ENCODE data around the gene WDR74. TPM values are rescaled to one million over a fixed set of nuclear protein-coding genes. Genes with fewer than 3 reads are reported as not detected.

Gene WDR74
- total RNA-seq, 6 donors from 2014 or later = 31.5 to 56.6 (median 50.4) TPM

DNA sequence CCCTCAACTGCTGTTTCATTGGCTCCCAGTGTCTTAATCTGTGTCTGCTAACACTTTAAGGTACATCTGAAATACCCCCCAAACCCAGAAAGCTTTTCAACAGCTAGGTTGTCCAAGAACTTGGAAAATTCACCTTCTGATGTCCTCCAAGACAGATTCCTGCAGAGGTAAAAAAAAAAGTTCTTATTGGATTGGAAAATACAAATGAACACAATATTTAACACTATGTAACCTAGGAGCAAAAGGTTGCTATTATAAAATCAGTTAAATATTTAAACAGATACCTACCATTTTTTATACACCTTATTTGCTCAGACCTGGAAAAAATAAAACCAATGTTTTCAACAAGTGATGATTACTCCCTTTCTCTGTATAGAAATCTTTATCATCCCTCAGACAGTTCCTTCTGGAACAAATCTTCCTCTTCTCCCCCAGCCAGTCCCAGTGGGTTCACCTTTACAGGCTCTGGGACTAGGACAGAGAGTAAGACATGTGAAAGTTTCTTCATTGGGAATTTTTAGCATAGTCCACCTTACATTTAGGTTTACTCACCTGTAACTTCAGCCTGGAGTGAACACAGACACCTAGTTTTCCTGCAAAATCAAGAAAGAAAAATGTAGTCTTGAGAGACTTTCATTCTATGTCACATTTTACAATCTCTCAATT lies 13.3 kb upstream of the WDR74 start:
- TF ChIP-seq EP300 (IDR thresholded peaks at IDR 0.05) = no peak
- TF ChIP-seq POLR2AphosphoS5 (IDR thresholded peaks at IDR 0.05) = no peak
- TF ChIP-seq POLR2A (IDR thresholded peaks at IDR 0.05) = no peak
- TF ChIP-seq CTCF (IDR thresholded peaks at IDR 0.05) = no peak
- DNase-seq (no peak), ATAC-seq (ENCODE audit: low FRiP score in 2 of 2) (no peak)
- Histone ChIP-seq H3K27me3 (no peaks in the 10 kb centered on the region), H3K9me3 (no peaks in the 10 kb centered on the region), H3K27ac (no peak overlapping the region), H3K36me3 (peaks cover 12 to 37% (median 26%) of the 10 kb centered on the region in 4 donors), H3K4me1 (peaks cover 28 to 40% (median 31%) of the 10 kb centered on the region in 4 donors), H3K4me3 (no peak overlapping the region)

- Histone ChIP-seq H3K27ac (no peak overlapping the region), H3K9me3 (no peaks in the 10 kb centered on the region), H3K4me3 (no peak overlapping the region), H3K36me3 (peaks cover 12 to 37% (median 26%) of the 10 kb centered on the region in 4 donors), H3K27me3 (no peaks in the 10 kb centered on the region), H3K4me1 (peaks cover 27 to 33% (median 30%) of the 10 kb centered on the region in 4 donors)
- no peak for ATAC-seq (ENCODE audit: low FRiP score in 2 of 2)
- 53 to 54% methylated on average over 3 of the region's 3 CpGs for WGBS, 2 donors
- DNase-seq = no peak
- TF ChIP-seq POLR2AphosphoS5 (IDR thresholded peaks at IDR 0.05) = no peak
- no peak for TF ChIP-seq CTCF (IDR thresholded peaks at IDR 0.05)
- no peak for TF ChIP-seq EP300 (IDR thresholded peaks at IDR 0.05)
- TF ChIP-seq POLR2A (IDR thresholded peaks at IDR 0.05) = no peak
These were observed 12.6 kb upstream of the WDR74 start for GRCh38 chr11:62851807-62852522.

DNA sequence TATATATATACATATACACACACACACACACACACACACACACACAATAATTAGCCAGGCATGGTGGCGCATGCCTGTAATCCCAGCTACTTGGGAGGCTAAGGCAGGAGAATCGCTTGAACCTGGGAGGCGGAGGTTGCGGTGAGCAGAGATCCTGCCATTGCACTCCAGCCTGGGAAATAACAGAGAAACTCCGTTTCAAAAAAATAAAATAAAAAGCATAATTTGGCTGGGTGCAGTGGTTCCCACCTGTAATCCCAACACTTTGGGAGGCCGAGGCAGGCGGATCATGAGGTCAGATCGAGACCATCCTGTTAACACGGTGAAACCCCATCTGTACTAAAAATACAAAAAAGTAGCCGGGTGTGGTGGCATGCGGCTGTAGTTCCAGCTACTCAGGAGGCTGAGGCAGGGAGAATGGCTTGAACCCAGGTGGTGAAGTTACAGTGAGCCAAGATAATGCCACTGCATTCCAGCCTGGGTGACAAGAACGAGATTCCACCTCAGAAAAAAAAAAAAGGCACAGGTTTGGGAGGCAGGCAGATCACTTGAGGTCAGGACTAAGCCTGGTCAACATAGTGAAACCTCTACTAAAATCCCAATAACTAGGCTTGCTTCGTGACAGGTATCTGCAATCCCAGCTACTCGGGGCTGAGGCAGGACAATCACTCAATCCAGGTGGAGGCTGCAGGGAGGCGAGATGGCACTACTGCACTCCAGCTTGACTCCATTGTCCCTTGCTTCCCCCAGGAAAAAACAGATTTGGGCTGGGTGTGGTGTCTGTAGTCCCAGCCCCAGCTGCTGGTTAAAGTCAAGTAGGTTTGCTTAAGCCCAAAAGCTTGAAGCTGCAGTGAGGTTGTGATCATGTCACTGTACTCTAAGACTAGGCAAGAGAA lies 11.8 kb upstream of the WDR74 start:
- Histone ChIP-seq H3K4me1 (peaks cover 19 to 25% (median 25%) of the 10 kb centered on the region in 4 donors), H3K27ac (no peak overlapping the region), H3K4me3 (no peak overlapping the region), H3K9me3 (no peaks in the 10 kb centered on the region), H3K27me3 (no peaks in the 10 kb centered on the region), H3K36me3 (peaks cover 12 to 37% (median 26%) of the 10 kb centered on the region in 4 donors)
- WGBS, 2 donors = 73 to 74% methylated on average over 12 to 15 of the region's 15 CpGs
- no peak for DNase-seq
- ATAC-seq (ENCODE audit: low FRiP score in 2 of 2) = no peak
- TF ChIP-seq POLR2AphosphoS5 (IDR thresholded peaks at IDR 0.05) (no peak), POLR2A (IDR thresholded peaks at IDR 0.05) (no peak), CTCF (IDR thresholded peaks at IDR 0.05) (no peak), EP300 (IDR thresholded peaks at IDR 0.05) (no peak)

DNA sequence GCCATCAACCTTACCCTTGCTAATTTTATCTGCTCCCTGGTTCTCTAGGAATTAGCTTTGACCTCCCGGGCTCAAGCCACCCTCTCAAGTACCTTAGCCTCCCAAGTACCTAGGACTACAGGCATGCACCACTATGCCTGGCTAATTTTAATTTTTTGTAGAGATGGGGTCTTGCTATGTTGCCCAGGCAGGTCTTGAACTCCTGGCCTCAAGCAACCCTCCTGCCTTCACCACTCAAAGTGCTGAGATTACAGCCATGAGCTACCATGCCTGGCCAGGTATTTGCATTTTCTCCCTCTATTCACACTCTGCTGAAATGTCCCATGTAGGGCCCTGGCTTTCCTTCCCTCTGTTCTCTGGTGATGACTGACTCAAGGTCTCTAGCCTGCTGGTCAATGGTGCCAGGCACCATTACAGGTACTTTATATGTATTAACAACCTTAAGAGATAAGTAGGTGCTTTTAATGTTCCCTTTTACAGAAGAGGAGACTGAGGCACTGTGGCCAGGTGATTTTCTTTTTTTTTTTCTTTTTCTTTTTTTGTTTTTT lies 8.5 kb upstream of the WDR74 start:
- Histone ChIP-seq H3K9me3 (no peaks in the 10 kb centered on the region), H3K4me1 (peaks cover under 1 to 1% (median under 1%) of the 10 kb centered on the region in 4 donors), H3K27me3 (no peaks in the 10 kb centered on the region), H3K4me3 (no peak overlapping the region), H3K27ac (no peak overlapping the region), H3K36me3 (peaks cover 5 to 16% (median 14%) of the 10 kb centered on the region in 4 donors)
- TF ChIP-seq EP300 (IDR thresholded peaks at IDR 0.05) (no peak), POLR2AphosphoS5 (IDR thresholded peaks at IDR 0.05) (no peak), POLR2A (IDR thresholded peaks at IDR 0.05) (no peak), CTCF (IDR thresholded peaks at IDR 0.05) (no peak)
- DNase-seq = no peak
- WGBS, 2 donors = 89 to 94% methylated on average over 1 of the region's 1 CpG
- no peak for ATAC-seq (ENCODE audit: low FRiP score in 2 of 2)

Data from upper lobe of left lung (tissue), 6 donors.